Activated CD4-positive, alpha-beta memory T cell treated with anti-CD3 and anti-CD28 coated beads, Interleukin-2, amount 10 ng/mL, durations not matched to agents 7 days and 5 days (primary cell): ENCODE results near the gene SAMD9. TPM values are rescaled to one million over a fixed set of nuclear protein-coding genes. Genes with fewer than 3 reads are reported as not detected.

Experiments used
- CTCF ChIA-PET: fragments of 350-600 bp; sonication (Branson Sonifier 250); formaldehyde crosslinking; loops from one replicate; lab custom pipeline; 2021; ENCODE audit warnings: antibody characterized with exemption, inconsistent platforms; lab: Charles Lee
- POLR2A ChIA-PET: fragments of 350-600 bp; sonication (Branson Sonifier 250); formaldehyde crosslinking; loops from one replicate; lab custom pipeline; 2021; ENCODE audit warnings: antibody characterized with exemption; lab: Charles Lee
- DNase-seq: peaks from one replicate; pipeline ENCODE4 v3.0.0-alpha.2; 2020
- H3K27ac Mint-ChIP-seq: one replicate; pipeline ENCODE4 v1.8.0; 2021; ENCODE audit warnings: mild to moderate bottlenecking, mixed read lengths
- H3K27me3 Mint-ChIP-seq: one replicate; pipeline ENCODE4 v1.8.0; 2021; ENCODE audit warnings: mixed read lengths
- H3K36me3 Mint-ChIP-seq: one replicate; pipeline ENCODE4 v1.8.0; 2021; ENCODE audit warnings: low read depth, mixed read lengths
- H3K4me1 Mint-ChIP-seq: one replicate; pipeline ENCODE4 v1.8.0; 2021; ENCODE audit warnings: mixed read lengths
- H3K4me3 Mint-ChIP-seq: one replicate; pipeline ENCODE4 v1.8.0; 2021; ENCODE audit warnings: mild to moderate bottlenecking, mixed read lengths
- H3K9me3 Mint-ChIP-seq: one replicate; pipeline ENCODE4 v1.8.0; 2021; ENCODE audit warnings: mixed read lengths
- total RNA-seq, 2 experiments: library from RNA; stranded (reverse); gene quantifications; one replicate each; pipeline ENCODE4 v1.2.3, GENCODE V29; 2021

SAMD9 gene
- total RNA-seq, 2 experiments from 2014 or later, result 92.0 to 94.9 TPM

DNA sequence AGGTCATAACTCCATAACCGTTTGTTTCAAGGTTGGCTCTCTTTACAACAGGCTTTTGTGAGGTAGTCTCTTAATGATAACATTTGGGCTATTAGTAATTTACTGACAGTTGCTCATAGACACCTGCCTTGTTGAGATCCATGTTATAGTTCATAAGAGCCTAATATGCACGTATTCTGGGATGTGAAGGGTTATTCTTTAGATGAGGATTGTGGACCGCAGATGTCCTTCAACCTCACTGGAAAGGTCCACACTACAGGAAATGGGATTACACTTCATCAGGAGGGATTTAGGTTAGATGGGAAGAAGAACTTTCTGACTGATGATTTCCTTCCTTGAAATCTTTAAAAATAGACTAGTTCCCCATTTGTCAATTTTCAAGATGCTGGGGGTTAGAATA, 62.8 kb downstream of the SAMD9 start:
- no peak overlapping the region for H3K4me3 Mint-ChIP-seq
- no peaks in the 10 kb centered on the region for H3K27me3 Mint-ChIP-seq
- peaks cover 19% of the 10 kb centered on the region for H3K4me1 Mint-ChIP-seq
- H3K27ac Mint-ChIP-seq, result no peak overlapping the region
- no peaks in the 10 kb centered on the region for H3K9me3 Mint-ChIP-seq
- ChIA-PET CTCF (interaction anchor here (2.1 kb wide), 1 partner anchor 435 kb away, joined by 5 read pairs; no protein-coding TSS in a partner anchor), POLR2A (no interaction called here)
- H3K36me3 Mint-ChIP-seq, result no peaks in the 10 kb centered on the region
- DNase-seq, result no peak

DNA sequence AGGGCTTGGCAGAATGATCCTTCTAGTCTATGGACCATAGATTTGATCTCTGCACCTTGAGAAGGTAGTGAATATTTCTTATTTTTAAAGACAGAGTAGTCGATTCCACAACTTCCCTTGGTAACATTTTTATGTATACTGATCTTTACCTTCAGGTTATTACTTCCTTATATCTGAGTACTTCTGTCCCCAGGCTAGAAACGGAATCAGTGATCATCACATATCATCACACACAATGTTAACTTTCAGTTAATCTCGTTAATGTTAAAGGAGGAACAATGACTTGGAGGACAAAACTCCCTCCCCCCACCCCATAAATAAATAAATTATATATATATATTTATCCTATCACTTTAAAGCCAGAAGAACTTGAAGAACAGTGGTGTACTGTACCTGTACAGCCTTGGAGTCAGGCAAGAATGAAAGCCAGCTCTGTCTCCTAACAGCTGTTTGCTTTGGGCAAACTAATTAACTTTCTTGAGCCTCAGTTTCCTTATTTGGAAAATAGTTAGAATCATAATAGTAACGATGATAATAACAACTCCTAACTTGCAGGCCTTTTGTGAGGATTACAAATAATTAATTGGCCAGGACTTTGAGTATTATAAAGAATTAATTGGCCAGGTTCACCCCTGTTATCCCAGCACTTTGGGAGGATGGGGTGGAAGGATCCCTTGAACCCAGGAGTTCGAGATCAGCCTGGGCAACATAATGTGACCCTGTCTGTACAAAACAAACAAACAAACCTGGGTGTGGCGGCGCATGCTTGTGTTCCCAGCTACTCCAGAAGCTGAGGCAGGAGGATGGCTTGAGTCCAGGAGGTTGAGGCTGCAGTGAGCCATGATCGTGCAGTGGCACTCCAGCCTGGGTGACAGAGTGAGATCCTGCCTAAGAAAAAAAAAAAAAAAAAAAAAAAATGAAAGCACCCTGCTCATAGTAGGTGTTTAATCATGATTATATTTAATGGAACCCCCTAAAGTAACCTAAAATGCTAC, 63.5 kb downstream of the SAMD9 start:
- Mint-ChIP-seq H3K36me3 (no peaks in the 10 kb centered on the region), H3K27me3 (no peaks in the 10 kb centered on the region), H3K27ac (no peak overlapping the region), H3K9me3 (no peaks in the 10 kb centered on the region), H3K4me3 (no peak overlapping the region), H3K4me1 (peaks cover 18% of the 10 kb centered on the region)
- ChIA-PET CTCF (interaction anchor here (0.5 to 2.1 kb wide), 7 partner anchors 42 to 434 kb away, joined by 3 to 6 read pairs (median 3); no protein-coding TSS in a partner anchor), POLR2A (interaction anchor here (1.1 kb wide), 1 partner anchor 364 kb away, joined by 4 read pairs; no protein-coding TSS in a partner anchor)
- no peak for DNase-seq

DNA sequence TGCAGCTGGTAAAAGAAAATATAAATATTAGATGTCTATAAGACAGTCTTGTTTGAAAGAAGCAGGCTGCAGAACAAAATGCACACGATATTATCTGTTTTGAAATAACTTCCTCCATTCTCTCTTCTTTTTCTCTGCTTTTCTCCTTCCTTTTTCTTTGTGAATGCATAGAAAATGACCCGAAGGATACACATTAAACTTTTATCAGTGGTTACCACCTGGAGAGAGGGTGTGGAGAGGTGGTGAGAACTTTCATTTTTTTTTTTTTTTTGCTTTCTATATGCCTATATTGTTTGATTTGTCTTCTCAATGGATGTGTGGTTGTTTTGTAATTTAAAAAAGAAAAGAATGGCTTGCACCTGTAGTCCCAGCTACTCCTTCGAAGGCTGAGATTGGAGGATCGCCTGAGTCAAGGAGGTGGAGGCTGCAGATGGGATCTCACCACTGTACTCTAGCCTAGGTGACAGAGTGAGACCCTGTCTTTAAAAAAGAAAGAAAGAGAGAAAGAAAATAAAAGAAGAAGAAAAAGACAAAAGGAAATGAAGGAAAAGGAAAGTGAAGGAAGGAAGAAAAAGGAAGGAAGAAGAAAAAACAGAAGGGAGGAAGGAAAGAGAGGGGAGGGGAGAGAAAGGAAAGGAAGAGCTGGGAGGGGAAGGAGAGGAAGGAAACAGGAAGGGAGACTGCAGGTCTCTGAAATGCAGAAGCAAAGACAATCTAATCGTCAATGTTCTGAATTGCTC, 64.4 kb downstream of the SAMD9 start:
- Mint-ChIP-seq H3K9me3 (no peaks in the 10 kb centered on the region), H3K4me3 (no peak overlapping the region)
- POLR2A ChIA-PET, result interaction anchor here (1.1 kb wide), 1 partner anchor 363 kb away, joined by 4 read pairs; no protein-coding TSS in a partner anchor

GRCh38 chr7:93051660-93052059, 66.1 kb downstream of the SAMD9 start:
- ChIA-PET POLR2A (no interaction called here), CTCF (no interaction called here)
- H3K27ac Mint-ChIP-seq, result no peak overlapping the region
- DNase-seq, result no peak
- H3K9me3 Mint-ChIP-seq, result no peaks in the 10 kb centered on the region
- peaks cover 15% of the 10 kb centered on the region for H3K4me1 Mint-ChIP-seq
- H3K4me3 Mint-ChIP-seq, result no peak overlapping the region
- no peaks in the 10 kb centered on the region for H3K27me3 Mint-ChIP-seq
- H3K36me3 Mint-ChIP-seq, result no peaks in the 10 kb centered on the region

More for the DNA sequence above, 64.4 kb downstream of the SAMD9 start:
- H3K27me3 Mint-ChIP-seq, result no peaks in the 10 kb centered on the region
- H3K4me1 Mint-ChIP-seq, result peaks cover 15% of the 10 kb centered on the region
- H3K27ac Mint-ChIP-seq, result no peak overlapping the region
- H3K36me3 Mint-ChIP-seq, result no peaks in the 10 kb centered on the region
- no peak for DNase-seq
- CTCF ChIA-PET, result interaction anchor here (2.1 kb wide), 1 partner anchor 433 kb away, joined by 5 read pairs; no protein-coding TSS in a partner anchor

Other genes with a start within 250 kb of the SAMD9 start
- 100 to 1,000 TPM; 181 to 184 TPM for gene SAMD9L, start 30.4 kb upstream of the SAMD9 start, total RNA-seq
- not detected for gene HEPACAM2, start 108.5 kb upstream of the SAMD9 start, total RNA-seq
- gene VPS50, start 114.4 kb upstream of the SAMD9 start, total RNA-seq, result 10 to 100 TPM; 17.0 to 21.5 TPM